HG02610 (cell line): ENCODE data around the gene ZMYND8.
"Not testable (repeated sequence)": the region's sequence is repeated elsewhere in the genome, so short reads cannot be mapped to it uniquely, and the experiment has no call there.

Experiments
- ATAC-seq: cut with Tn5 transposase; IDR thresholded peaks from one replicate; pipeline ENCODE4 v1.9.1; 2021; ENCODE audit warnings: mild to moderate bottlenecking, moderate library complexity; ENCODE audit not compliant: unreplicated experiment

ZMYND8 gene

DNA sequence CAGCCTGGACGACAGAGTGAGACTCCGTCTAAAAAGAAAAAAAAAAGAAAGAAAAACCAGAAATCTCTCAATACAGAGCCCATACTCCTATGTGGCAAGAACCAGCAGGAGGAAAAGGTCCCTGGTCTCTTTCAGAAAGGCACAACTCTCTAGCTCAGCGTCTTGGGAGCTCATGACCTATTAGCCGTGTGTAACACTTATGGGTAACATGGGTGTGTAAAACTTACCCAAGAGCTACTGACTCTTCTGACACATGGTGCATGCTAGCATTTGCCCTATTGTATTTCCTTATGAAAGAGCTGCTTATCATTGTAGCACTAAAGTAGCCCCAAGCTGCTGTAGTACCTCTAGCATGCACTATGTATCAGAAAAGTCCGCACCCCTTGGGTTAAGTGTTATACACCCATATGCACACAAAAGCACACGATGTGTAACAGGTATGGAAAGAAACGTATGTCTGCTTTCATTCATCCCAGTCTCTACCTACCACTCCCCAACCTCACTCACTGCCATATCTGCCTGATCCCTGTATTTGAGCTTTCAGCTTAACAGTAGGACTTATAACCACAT, 85.4 kb downstream of the ZMYND8 start:
- ATAC-seq = no peak

DNA sequence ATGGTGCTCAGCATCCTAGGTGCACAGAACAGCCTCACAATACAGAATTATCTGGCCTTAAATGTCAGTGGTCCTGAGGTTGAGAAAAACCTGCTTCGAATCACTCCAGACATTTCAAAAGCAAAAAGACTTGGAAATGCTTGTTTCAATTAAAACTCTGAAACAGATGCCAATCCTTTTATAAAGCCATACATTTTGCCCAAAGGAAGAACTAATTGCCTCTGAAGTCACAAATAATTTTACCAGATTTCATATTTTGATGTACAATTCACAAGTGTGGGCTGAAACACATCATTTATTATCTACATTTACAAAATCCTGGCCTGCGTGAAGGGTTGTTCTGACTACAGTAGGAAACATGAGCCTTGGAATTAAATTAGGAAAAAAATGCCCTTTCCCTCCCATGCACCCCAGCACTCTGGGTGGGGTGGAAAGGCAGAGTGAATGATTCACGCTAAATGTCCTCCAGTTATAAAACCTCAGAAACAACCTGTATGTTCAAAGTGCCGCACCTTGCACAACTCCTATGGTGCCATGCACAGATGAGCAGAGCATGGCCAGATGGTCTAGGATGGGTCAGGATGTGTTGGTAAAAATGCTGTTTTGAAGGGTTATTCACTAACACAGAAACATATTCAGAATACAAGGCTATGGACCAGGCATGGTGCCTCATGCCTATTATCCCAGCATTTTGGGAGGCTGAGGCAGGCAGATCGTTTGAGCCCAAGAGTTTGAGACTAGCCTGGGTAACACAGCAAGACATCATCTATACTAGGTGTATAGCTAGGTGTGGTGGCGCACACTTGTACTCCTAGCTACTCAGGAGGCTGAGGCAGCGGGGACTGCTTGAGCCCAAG, 87.0 kb downstream of the ZMYND8 start:
- ATAC-seq = no peak

DNA sequence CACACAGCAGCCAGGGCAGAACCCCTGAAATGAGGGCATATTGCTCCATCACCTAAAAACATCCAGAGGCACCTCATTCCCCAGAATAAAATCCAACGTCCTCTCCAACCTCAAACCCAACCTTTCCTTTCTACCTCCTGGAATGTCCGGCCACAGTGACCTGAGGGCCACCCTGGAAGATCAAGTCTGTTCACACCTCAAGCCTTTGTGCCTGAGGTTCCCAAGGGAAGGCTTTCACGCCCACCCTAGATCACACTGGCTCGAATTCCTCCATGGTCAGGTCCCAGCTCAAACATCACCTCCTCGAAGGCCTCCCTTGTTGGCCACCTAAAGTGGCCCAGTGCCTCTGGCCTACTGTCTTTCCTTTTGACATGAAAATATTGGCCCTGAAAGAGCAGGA, 88.9 kb downstream of the ZMYND8 start:
- ATAC-seq = no peak

DNA sequence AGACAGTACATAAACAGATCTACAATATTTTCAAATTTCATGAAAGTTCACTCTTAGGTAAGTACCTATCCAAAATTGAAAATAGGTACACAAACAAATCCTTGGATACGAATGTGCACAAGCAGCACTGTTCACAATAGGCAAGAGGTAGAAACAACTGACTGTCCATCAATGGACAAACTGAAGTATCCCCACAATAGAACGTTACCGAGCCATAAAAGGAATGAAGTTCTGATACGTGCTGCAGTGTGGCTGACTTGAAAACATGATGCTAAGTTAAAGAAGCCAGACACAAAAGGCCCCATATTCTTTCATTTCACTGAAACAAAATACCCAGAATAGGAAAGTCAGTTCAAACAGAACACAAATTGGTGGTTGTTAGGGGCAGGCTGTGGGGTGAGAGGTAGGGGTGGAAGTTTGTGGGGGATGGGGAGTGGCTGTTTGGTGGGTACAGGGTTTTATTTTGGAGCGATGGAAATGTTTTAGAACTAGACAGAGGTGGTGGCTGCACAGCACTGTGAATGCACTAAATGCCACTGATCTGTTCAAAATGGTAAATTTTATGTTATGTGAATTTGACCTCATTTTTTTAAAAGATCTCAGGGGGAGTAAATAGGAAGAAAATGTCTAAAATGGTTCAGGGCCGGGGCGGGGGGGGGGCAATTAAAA, 89.5 kb downstream of the ZMYND8 start:
- no peak for ATAC-seq

DNA sequence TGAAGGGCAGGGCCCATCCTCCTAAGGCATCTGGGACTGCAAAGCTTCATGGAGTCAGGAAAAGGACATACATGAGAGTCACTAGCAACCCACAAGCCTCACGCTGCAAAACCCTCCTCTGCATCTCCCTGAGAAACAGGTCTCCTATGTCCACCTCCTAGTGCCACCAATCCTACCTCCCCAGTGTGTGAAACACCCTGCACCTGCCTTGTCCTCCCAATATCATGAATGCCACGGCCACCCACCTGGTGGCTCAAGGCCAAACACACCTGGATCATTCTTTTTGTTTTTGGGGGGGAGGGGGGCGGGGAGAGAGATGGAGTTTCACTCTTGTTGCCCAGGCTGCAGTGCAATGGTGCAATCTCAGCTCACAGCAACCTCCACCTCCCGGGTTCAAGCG, 90.5 kb downstream of the ZMYND8 start:
- ATAC-seq = no peak

DNA sequence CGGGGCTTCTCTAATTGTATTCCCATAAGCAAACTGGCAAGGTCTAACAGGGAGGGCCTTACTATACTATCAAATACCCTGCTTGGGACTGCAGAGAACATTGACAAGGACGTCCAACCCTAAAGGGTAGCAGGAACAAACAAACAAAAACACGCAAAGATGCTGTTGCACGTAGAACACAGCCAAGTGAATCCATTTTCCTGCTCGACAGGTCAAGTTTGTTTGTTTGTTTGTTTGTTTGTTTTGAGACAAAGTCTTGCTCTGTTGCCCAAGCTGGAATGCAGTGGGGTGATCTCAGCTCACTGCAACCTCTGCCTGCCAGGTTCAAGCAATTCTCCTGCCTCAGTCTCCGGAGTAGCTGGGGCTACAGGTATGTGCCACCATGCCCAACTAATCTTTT, 91.3 kb downstream of the ZMYND8 start:
- ATAC-seq = no peak

DNA sequence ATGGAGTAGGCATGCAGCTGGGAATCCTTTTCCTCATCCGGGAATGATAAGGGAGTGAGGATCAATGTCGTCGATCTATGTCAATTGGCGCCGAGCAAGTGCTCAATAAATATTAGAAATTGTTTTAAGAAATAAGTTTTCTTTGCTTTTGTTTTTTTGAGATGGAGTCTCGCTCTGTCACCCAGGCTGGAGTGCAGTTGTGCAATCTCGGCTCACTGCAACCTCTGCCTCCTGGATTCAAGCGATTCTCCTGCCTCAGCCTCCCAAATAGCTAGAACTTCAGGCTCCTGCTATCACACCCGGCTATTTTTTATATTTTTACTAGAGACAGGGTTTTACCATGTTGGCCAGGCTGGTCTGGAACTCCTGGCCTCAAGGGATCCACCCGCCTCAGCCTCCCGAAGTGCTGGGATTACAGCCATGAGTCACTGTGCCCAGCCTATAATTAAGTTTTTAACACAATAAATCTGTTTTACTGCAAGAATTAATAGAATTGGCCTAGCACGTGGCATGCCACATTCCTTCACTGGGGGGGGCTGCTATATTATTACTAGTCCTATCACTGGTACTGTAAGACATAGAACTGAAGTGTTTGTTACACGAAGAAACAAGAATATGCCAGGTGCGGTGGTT, 92.2 kb downstream of the ZMYND8 start:
- ATAC-seq = not testable (repeated sequence)

DNA sequence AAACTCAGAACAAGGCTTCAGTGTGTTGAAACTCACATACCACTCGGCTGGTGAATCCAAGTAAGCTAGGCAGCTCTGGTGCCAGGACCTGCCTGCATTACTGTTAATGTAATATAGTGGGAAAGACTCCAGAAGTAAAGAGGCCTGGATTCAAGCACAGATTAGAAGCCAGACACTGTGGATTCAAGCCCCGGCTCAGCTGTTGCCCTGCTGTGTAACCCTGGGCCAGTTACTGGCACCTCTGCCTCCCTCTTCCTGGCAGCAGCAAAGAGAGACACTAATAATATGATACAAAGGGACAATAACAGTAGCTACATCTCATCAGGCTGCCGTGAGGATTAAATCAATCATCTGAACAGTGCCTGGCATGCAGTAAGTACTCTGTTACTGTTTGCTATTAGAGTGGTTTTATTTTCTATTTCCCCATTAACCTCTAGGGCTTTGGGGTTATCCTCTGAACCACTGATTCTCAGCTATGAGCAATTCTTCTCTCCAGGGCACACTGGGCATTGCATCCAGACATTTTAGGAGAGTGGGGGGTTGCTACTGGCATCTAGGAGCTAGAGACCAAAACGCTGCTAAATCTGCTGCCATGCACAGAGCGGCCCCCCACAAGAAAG, 92.9 kb downstream of the ZMYND8 start:
- no peak for ATAC-seq

DNA sequence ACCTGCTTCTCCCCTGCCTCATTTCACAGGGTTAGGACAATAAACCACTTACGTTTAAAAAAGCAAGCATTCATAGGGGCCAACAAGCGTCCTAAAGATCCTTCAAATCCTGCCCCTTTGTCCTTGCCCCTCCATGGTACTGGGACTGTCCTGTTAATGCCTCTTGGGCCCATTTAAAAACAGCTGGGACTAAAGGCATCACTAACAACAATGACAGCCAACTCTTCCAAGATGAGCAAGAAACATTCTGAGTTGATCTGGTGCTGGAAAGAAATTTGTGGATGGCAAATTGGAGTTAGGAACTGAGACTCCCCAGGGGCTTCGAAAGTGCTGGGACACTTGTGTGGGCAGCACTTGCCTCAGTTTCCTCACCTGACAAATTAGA, 93.4 kb downstream of the ZMYND8 start:
- no peak for ATAC-seq

DNA sequence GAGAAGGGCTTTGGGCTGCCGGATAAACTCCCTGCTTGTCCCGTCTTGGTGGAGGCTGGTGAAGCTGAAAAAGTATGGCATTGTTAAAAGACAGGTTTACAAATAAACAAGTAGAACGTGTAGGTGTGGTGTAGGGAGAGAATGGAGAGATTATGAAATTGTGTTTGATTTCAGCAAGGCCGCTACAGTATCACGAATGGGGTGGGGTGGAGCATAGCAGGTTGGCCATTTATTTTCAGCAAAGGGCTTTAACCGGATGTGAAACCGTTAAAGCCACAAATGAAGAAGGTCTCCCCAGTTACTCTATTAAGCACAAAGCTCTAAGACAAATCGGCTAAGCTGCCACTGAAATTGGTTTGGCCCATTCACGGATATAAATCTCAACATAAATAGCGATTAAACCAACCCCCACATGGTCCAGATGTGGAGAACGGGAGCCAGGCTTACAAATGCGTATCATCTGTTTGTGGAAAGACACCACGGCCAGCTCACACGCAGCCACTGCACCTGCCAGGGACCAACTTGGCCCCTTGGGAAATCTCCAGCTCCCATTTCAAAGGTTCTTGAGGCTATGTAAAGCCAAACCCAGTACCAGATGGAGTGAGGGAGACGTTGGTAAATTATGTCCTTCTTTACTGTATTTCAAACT, 94.0 kb downstream of the ZMYND8 start:
- peak; percentile 47 for ATAC-seq

DNA sequence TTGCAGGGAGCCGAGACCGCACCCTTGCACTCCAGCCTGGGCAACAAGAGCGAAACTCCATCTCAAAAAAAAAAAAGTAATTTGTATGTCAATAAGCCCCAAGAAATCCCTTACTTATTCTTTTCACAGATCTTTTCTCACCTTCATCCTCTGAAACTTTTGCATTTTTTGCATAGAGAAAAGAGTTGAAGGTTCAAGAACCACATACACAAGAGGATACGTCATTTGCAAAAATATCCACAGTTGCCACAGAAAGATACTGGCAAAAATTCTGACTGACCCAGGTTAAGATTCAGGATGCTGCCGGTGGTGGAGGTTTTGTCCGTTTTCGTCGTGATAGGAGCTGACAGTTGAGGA, 94.5 kb downstream of the ZMYND8 start:
- no peak for ATAC-seq

DNA sequence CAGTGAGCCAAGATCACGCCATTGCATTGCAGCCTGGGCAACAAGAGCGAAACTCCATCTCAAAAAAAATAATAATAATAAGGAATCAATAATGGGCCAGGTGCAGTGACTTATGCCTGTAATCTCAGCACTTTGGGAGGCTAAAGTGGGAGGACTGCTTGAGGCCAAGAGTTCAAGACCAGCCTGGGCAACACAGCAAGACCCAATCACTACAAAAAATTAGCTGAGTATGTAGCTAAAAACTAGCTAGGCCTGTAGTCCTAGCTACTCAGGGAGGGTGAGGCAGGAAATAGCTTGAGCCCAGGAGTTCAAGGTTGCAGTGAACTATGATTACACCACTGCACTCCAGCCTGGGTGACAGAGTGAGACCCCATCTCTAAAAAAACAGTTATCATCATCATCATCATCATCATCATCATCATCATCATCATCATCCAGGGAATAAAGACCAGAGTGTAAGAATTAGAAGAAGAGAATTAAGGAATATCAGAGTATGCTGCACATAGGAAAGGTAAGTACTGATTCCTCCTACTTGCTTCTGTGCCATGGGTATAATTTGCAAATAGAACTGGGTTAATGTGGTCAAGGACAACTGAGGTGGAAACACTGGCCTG, 95.2 kb downstream of the ZMYND8 start:
- not testable (repeated sequence) for ATAC-seq

DNA sequence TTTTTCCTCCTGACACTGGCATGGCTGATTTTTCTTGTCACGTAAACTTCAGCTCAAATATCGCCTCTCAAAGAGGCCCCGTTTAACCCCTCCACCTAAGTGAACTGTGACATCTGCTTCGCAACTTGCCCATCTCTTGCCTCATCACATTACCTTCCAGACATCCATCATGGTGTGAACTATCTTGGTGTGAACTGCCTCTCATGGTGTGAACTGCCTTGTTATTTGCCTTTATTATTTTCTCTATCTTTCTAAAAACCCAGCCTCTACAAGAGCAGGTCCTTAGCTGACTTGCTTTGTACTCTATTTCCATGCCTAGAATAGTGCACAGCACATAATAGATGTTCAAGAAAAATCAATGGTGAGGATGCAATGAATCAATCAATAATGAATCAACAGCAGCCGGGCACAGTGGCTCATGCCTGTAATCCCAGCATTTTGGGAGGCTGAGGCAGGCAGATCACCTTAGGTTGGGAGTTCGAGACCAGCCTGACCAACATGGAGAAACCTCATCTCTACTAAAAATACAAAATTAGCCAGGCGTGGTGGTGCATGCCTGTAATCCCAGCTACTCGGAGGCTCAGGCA, 95.9 kb downstream of the ZMYND8 start:
- not testable (repeated sequence) for ATAC-seq

DNA sequence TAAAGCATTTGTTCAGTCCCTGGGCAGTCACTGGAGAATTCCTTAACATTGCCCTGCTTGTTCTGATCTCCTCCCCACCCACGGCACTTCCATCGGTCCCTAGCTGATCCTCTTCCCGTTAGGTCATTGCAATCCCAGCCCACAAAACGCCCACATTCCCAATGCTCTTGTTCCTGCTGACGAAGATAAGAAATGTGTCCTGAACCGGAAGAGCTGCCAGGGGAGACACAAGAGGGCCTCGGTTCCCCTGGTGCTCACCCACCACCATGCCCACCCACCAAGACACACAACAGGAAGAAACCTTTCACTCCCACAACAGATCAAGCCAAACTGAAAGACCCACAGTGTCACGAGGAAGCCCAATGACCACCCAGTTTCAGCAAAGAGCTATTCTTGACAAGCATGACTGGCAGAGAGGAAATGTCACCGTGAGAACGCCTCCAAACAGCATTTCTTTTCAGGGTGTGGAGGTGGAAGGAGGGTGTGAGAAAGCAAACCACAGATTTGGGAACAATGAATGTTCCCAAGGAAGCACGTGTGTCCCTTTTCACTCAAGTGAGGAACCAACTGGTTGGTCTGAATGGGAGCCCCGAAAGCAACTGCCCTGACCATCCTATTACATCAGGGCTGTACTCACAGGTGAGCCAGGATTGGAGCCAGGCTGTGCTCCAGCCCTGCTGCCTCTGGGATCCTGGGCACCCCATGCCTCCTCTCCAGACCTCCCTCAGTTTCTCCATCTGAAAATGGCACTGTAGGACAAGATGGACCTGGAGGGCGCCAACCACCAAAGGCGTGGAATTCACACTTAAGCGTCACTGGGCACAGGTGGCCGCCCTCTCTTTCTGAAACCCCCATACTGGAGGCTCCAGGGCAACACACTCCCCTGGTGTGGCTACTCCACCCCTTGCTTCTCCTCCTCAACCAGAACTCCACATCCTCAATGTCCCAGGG, 97.5 kb downstream of the ZMYND8 start:
- ATAC-seq = peak; percentile 40

DNA sequence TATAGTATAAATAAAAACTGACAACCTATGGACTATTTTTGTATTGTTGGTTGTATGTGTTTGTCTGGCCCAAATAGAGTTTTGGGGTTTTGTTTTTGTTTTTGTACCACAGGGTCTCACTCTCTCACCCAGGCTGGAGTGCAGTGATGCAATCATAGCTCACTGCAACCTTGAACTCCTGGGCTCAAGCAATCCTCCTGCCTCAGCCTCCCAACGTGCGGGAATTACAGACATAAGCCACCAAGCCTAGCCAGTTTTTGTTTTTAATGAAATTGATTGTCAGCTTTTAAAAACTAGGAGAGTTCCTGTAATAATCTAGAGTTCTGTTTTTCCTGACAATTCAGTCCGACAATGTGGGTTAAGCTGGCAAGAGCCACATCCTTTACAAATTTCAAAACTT, 98.7 kb downstream of the ZMYND8 start:
- no peak for ATAC-seq

DNA sequence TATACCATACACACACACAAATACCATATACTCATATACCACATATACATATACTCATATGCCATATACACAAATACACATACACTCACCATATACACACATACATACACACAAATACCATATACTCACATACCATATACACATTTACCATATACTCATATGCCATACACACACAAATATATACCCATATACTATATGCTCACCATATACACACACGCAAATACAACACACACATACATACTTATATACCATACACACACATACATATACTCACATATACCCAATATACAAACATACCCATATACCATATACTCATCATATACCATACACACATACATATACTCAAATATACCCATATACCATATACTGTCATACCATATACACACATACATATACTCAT, 99.2 kb downstream of the ZMYND8 start:
- ATAC-seq = no peak

DNA sequence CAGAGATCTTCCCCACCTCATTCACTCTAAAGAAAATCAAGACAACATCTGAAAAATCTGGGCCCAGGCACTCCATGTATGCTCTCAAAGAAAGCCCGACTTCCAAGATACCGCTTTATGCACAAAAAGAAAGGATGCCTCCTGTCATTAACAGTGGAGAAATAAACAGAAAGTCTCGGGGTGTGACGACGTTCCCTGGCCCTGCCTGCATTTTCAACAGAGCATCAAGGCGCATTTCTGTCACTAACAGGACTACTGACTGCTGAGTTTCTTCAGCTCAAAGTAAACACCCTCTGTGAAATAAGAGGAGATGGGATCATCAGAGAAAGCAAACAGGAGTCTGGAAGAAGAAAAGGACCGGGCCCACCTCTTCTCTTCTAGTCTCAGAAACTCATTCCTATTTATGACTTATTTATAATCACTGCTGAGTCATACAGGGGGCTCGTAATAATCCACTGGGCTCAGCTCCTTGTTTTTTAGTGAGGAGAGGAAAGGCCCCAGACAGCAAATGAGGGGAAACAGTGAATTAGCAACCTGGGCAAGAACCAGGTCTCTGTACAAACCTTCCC, 99.7 kb downstream of the ZMYND8 start:
- no peak for ATAC-seq

DNA sequence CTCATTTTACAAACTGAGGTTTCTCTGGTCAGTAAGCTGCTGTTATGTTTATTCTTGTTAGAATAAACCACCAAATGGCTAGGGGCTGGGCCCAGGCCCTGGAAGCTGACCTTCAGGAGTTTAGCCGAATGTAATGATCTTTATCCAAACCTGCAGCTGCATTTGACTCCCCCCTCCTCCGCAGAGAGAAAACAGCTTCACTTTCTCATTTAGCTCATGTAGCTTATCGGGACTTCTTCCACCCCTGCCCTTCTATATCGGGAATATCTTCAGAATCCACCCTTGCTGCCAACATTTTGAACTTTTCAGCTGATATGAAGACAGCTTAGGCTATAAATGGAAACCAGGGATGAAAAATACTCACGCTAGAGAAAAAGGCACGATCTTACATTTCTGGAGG, 102.6 kb downstream of the ZMYND8 start:
- no peak for ATAC-seq
